ENCODE results near the gene XYLT1. TPM values are rescaled to one million over a fixed set of nuclear protein-coding genes. Genes with fewer than 3 reads are reported as not detected.

XYLT1 gene
- total RNA-seq, 6 experiments from 2014 or later: 0.48 to 2.0 (median 0.59) TPM

DNA sequence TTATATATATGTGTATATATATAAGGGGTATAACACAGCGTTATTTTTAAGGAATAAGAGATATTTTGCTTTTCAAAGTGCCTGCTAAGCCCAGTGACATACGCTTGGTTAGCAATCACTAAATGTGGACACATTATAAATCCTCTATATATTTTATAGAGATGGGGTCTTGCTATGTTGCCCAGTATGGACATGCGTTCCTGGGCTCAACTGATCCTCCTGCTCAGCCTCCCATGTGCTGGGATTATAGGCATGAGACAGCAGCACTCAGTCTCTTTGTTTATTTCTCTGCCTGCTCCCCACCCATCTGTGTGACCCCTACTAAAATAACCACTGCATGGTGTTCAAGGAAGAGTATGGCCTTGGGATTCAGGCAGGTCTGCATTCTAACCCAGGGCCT lies 63.4 kb downstream of the XYLT1 start:
- Histone ChIP-seq H3K4me1 (no peaks in the 10 kb centered on the region), H3K36me3 (no peaks in the 10 kb centered on the region), H3K27me3 (no peaks in the 10 kb centered on the region), H3K27ac (no peak overlapping the region), H3K9me3 (no peaks in the 10 kb centered on the region), H3K4me3 (no peak overlapping the region)
- TF ChIP-seq, protein P1, sequence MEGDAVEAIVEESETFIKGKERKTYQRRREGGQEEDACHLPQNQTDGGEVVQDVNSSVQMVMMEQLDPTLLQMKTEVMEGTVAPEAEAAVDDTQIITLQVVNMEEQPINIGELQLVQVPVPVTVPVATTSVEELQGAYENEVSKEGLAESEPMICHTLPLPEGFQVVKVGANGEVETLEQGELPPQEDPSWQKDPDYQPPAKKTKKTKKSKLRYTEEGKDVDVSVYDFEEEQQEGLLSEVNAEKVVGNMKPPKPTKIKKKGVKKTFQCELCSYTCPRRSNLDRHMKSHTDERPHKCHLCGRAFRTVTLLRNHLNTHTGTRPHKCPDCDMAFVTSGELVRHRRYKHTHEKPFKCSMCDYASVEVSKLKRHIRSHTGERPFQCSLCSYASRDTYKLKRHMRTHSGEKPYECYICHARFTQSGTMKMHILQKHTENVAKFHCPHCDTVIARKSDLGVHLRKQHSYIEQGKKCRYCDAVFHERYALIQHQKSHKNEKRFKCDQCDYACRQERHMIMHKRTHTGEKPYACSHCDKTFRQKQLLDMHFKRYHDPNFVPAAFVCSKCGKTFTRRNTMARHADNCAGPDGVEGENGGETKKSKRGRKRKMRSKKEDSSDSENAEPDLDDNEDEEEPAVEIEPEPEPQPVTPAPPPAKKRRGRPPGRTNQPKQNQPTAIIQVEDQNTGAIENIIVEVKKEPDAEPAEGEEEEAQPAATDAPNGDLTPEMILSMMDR (IDR thresholded peaks at IDR 0.05): no peak
- no peak for TF ChIP-seq POLR2A (IDR thresholded peaks at IDR 0.05)
- 79% methylated on average over 2 of the region's 3 CpGs for WGBS (ENCODE audit: insufficient coverage, low coverage, low lambda C conversion rate, missing lambda C conversion rate)
- DNase-seq (no peak), ATAC-seq (no peak)
- intact Hi-C loops (cut with DNase I): no loop called here

DNA sequence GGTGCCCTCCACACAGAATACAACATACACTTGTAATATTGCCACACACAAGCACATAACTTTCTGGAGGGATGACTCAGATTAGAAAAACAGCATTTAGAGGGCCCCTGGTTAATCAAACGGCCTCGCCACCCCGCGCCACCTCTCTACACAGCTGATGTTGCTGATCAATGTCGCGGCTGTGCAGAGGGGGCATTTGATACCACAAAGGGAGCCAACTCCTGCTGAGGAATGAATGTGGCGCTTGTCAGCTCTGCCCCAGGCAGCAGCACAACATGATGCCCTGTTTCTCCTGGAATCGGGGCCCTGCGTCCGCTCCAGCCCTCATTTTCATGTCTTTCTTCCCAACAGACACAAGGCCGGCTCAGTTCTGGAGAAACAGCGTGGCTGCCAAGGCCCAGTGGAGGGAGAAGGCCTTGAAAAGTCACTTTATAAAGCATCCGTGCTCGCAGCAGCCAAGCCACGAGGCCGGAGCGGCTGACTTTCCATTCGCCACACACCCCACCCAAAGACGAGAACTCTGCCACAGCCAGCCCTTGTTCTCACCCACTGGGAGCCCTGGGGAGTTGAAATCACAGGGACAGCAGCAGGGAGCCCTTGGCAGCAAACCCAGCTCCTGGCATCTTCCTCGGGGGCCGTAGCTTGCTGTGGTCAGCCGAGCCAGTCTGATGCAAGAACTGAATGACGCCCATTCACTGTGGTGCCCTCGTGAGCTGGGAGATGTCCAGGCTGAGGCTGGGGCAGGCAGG lies 65.6 kb downstream of the XYLT1 start:
- Histone ChIP-seq H3K4me3 (no peak overlapping the region), H3K4me1 (no peaks in the 10 kb centered on the region), H3K27ac (no peak overlapping the region), H3K9me3 (no peaks in the 10 kb centered on the region), H3K27me3 (no peaks in the 10 kb centered on the region), H3K36me3 (no peaks in the 10 kb centered on the region)
- DNase-seq (no peak), ATAC-seq (no peak)
- 78% methylated on average over 8 of the region's 24 CpGs for WGBS (ENCODE audit: insufficient coverage, low coverage, low lambda C conversion rate, missing lambda C conversion rate)
- intact Hi-C loops (cut with DNase I): no loop called here
- no peak for TF ChIP-seq POLR2A (IDR thresholded peaks at IDR 0.05)
- TF ChIP-seq, protein P1 (IDR thresholded peaks at IDR 0.05): no peak

DNA sequence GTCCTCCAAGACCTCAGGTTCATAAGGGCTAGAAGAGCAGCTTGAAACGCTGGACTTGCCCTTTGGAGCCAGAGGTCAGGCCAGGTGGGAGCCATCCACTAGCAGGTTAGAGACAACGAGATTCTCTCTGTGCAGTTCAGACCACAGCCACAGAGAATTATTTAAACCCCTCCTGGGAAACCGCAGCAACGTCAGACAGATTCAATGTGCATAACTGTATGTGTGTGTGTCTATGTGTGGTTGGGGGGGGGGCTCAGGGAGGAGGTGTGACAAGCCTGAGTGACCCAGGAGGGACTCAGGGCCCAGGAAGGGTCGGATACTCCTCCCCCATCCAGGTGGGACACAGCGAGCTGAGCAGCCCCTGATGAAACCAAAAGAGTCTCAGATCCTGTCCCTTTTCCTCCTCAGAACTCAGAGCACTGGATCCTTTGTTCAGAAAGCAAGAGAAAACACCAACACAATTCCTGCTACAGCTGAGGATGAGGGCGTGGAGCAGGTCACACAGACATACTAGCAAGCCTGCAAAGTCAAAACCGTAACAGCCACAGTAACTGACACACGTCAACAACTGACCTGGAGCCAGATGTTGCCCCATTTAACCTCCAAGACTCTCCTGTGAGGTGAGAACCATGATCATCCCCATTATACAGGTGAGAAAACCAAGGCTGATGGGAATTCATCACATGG lies 66.8 kb downstream of the XYLT1 start:
- Histone ChIP-seq H3K9me3 (no peaks in the 10 kb centered on the region), H3K27me3 (no peaks in the 10 kb centered on the region), H3K4me1 (no peaks in the 10 kb centered on the region), H3K4me3 (no peak overlapping the region), H3K36me3 (no peaks in the 10 kb centered on the region), H3K27ac (no peak overlapping the region)
- TF ChIP-seq, protein P1 (IDR thresholded peaks at IDR 0.05): no peak
- no peak for TF ChIP-seq POLR2A (IDR thresholded peaks at IDR 0.05)
- DNase-seq (no peak), ATAC-seq (no peak)
- 68% methylated on average over 5 of the region's 9 CpGs for WGBS (ENCODE audit: insufficient coverage, low coverage, low lambda C conversion rate, missing lambda C conversion rate)
- intact Hi-C loops (cut with DNase I): no loop called here

DNA sequence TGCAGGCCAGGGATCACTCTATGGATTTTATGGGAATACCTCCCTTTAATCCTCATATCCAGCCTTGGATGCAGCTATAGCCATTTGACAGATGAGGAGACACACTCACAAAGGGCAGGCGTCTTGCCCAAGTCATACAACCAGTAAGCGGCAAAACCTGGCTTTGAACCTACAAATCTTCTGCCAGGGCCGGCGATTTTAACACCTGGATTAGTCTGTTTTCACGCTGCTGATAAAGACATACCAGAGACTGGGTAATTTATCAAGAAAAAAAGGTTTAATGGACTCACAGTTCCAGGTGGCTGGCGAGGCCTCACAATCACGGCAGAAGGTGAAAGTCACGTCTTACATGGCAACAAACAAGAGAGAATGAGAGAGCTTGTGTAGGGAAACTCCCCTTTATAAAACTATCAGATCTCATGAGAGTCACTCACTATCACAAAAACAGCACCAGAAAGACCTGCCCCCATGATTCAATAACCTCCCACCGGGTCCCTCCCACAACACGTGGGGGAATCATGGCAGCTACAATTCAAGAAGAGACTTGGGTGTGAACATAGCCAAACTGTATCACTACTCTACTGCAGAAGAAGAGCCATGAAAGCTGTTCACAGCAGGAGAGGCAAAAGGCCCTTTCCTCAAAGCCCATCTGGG lies 67.5 kb downstream of the XYLT1 start:
- H3K27me3 ChIP-seq: no peaks in the 10 kb centered on the region
- H3K4me1 ChIP-seq: no peaks in the 10 kb centered on the region
- TF ChIP-seq POLR2A (IDR thresholded peaks at IDR 0.05): no peak
- intact Hi-C loops (cut with DNase I): no loop called here
- no peaks in the 10 kb centered on the region for H3K9me3 ChIP-seq
- DNase-seq (no peak), ATAC-seq (no peak)
- 76% methylated on average over 9 of the region's 10 CpGs for WGBS (ENCODE audit: insufficient coverage, low coverage, low lambda C conversion rate, missing lambda C conversion rate)
- H3K36me3 ChIP-seq: no peaks in the 10 kb centered on the region
- no peak overlapping the region for H3K4me3 ChIP-seq
- no peak overlapping the region for H3K27ac ChIP-seq

DNA sequence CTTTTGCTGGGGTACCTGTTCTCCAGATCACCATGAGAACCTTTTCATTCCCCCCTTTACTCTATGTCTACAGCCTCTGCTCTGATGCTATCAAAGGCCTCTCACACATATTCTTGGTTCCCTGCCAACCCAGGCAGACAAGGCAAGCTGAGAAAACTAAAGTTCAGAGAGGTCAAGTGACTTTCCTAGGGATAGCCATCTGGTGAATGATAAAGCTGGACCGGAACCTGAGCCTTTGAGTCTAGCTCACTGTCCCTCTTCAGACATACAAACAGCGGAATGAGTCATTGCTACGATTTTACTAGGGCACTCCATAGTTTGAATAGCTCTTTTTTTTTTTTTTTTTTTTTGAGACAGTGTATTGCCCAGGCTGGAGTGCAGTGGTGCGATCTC lies 73.3 kb downstream of the XYLT1 start:
- WGBS (ENCODE audit: insufficient coverage, low coverage, low lambda C conversion rate, missing lambda C conversion rate): 51% methylated on average over 4 of the region's 4 CpGs

More for the DNA sequence above, 73.3 kb downstream of the XYLT1 start:
- TF ChIP-seq, protein P1 (IDR thresholded peaks at IDR 0.05): no peak
- TF ChIP-seq POLR2A (IDR thresholded peaks at IDR 0.05): no peak
- intact Hi-C loops (cut with DNase I): no loop called here
- ATAC-seq: peak; percentile 73 to 84 (median 78)
- H3K4me1 ChIP-seq: no peaks in the 10 kb centered on the region
- no peaks in the 10 kb centered on the region for H3K36me3 ChIP-seq
- no peak overlapping the region for H3K4me3 ChIP-seq
- no peak overlapping the region for H3K27ac ChIP-seq
- DNase-seq: no peak
- no peaks in the 10 kb centered on the region for H3K27me3 ChIP-seq
- no peaks in the 10 kb centered on the region for H3K9me3 ChIP-seq
